ENCODE measurements around the gene DET1.
"Not testable (repeated sequence)": the region's sequence is repeated elsewhere in the genome, so short reads cannot be mapped to it uniquely, and the experiment has no call there.

Gene DET1

DNA sequence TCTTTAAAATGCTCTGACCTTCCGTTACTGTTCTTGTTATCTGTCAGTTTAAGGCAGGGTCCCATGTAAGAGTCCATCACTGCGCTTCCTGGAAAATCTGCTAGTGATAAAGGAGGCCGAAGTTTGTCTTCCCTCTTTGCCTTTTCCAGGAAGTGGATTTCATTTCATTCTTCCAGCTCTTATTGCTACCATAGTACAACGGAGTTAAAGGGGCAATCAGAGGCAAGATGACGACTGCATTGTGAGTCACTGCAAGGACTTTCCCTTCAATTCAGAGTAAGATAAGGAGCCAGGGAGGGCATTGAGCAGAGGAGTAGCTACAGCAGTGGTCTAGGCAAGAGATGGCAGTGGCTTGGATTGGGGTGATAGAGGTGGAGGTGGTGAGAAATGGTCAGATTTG is 17.2 kb upstream of the DET1 start:
- no peak overlapping the region for H3K4me3 ChIP-seq (ENCODE audit: low read depth, low read length)
- TF ChIP-seq, protein P1, sequence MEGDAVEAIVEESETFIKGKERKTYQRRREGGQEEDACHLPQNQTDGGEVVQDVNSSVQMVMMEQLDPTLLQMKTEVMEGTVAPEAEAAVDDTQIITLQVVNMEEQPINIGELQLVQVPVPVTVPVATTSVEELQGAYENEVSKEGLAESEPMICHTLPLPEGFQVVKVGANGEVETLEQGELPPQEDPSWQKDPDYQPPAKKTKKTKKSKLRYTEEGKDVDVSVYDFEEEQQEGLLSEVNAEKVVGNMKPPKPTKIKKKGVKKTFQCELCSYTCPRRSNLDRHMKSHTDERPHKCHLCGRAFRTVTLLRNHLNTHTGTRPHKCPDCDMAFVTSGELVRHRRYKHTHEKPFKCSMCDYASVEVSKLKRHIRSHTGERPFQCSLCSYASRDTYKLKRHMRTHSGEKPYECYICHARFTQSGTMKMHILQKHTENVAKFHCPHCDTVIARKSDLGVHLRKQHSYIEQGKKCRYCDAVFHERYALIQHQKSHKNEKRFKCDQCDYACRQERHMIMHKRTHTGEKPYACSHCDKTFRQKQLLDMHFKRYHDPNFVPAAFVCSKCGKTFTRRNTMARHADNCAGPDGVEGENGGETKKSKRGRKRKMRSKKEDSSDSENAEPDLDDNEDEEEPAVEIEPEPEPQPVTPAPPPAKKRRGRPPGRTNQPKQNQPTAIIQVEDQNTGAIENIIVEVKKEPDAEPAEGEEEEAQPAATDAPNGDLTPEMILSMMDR (IDR thresholded peaks at IDR 0.05; ENCODE audit: low read depth, low read length), result no peak
- DNase-seq (ENCODE audit: low read depth, low spot score), result no peak
- in situ Hi-C loops (cut with HindIII; ENCODE audit: low sequenced_read_pairs), result no loop called here

- H3K4me3 ChIP-seq (ENCODE audit: low read depth, low read length); in situ Hi-C loops (cut with HindIII; ENCODE audit: low sequenced_read_pairs); DNase-seq (ENCODE audit: low read depth, low spot score): not testable (repeated sequence)
These were observed 13.1 kb upstream of the DET1 start for GRCh38 chr15:88559565-88559964.

DNA sequence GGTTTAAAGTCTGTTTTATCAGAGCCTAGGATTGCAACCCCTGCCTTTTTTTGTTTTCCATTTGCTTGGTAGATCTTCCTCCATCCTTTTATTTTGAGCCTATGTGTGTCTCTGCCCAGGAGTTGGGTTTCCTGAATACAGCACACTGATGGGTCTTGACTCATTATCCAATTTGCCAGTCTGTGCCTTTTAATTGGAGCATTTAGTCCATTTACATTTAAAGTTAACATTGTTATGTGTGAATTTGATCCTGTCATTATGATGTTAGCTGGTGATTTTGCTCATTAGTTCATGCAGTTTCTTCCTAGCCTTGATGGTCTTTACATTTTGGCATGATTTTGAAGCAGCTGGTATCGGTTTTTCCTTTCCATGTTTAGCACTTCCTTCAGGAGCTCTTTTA is 11.5 kb upstream of the DET1 start:
- DNase-seq (ENCODE audit: low read depth, low spot score); H3K4me3 ChIP-seq (ENCODE audit: low read depth, low read length); in situ Hi-C loops (cut with HindIII; ENCODE audit: low sequenced_read_pairs): not testable (repeated sequence)

- H3K4me3 ChIP-seq (ENCODE audit: low read depth, low read length); DNase-seq (ENCODE audit: low read depth, low spot score); in situ Hi-C loops (cut with HindIII; ENCODE audit: low sequenced_read_pairs): not testable (repeated sequence)
These were observed 1.5 kb upstream of the DET1 start for GRCh38 chr15:88548009-88548408.

DNA sequence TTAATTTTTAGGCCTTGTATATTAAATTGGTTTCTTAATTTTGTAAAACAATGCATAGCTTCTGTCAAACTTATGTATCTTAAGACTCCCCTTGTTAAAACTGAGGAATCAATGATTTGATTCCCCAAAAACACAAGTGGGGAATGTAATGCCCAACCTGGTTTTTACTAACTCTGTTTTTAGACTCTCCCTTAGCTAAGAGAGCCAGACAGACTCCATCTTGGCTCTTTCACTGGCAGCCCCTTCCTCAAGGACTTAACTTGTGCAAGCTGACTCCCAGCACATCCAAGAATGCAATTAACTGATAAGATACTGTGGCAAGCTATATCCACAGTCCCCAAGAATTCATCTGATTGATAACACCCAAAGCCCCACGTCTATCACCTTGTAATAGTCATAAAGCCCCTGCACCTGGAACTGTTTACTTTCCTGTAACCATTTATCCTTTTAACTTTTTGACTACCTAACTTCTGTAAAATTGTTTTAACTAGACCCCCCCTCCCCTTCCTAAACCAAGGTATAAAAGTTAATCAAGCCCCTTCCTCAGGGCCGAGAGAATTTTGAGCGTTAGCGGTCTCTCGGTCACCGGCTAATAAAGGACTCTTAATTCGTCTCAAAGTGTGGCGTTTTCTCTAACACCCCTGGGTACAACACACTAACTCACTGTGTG is 768 bp downstream of the DET1 start:
- H3K4me3 ChIP-seq (ENCODE audit: low read depth, low read length), result peak overlapping the region; percentile 80
- in situ Hi-C loops (cut with HindIII; ENCODE audit: low sequenced_read_pairs); DNase-seq (ENCODE audit: low read depth, low spot score): not testable (repeated sequence)

- no peak overlapping the region for H3K4me3 ChIP-seq (ENCODE audit: low read depth, low read length)
- DNase-seq (ENCODE audit: low read depth, low spot score), result no peak
- TF ChIP-seq, protein P1 (IDR thresholded peaks at IDR 0.05; ENCODE audit: low read depth, low read length), result no peak
- in situ Hi-C loops (cut with HindIII; ENCODE audit: low sequenced_read_pairs), result no loop called here
These were observed 3.3 kb downstream of the DET1 start for GRCh38 chr15:88543065-88543776.

DNA sequence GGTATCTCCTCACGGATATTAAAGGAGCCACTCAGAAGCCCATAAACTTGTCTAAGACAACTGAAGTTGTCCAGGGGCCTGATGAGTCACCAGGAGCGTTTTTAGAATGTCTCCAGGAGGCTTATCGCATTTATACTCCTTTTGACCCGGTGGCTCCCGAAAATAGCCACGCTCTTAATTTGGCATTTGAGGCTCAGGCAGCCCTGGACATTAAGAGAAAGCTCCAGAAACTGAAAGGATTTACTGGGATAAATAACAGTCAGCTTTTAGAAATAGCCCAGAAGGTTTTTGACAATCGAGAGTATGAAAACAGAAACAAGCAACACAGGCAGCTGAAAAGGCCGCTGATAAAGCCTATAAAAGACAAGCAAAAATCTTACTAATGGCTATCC is 4.1 kb downstream of the DET1 start:
- H3K4me3 ChIP-seq (ENCODE audit: low read depth, low read length), result no peak overlapping the region
- TF ChIP-seq, protein P1 (IDR thresholded peaks at IDR 0.05; ENCODE audit: low read depth, low read length), result no peak
- in situ Hi-C loops (cut with HindIII; ENCODE audit: low sequenced_read_pairs), result no loop called here
- DNase-seq (ENCODE audit: low read depth, low spot score), result no peak

GRCh38 chr15:88541709-88542341 is 4.7 kb downstream of the DET1 start:
- DNase-seq (ENCODE audit: low read depth, low spot score), result no peak
- in situ Hi-C loops (cut with HindIII; ENCODE audit: low sequenced_read_pairs), result no loop called here
- no peak overlapping the region for H3K4me3 ChIP-seq (ENCODE audit: low read depth, low read length)
- TF ChIP-seq, protein P1 (IDR thresholded peaks at IDR 0.05; ENCODE audit: low read depth, low read length), result no peak

- DNase-seq (ENCODE audit: low read depth, low spot score); H3K4me3 ChIP-seq (ENCODE audit: low read depth, low read length); in situ Hi-C loops (cut with HindIII; ENCODE audit: low sequenced_read_pairs): not testable (repeated sequence)
These were observed 5.4 kb downstream of the DET1 start for GRCh38 chr15:88541111-88541510.

DNA sequence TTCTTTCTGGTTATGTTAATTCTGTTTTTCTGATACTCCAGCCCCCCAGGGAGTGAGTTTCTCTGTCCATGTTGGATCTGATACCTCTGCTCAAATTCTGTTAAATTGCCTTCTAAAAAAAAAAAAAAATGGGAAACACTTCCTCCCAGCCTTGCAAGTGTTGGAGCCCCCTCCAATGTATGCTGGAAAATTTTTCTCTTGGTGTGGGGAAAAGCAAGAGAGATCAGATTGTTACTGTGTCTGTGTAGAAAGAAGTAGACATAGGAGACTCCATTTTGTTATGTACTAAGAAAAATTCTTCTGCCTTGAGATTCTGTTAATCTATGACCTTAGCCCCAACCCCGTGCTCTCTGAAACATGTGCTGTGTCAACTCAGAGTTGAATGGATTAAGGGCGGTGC is 6.1 kb downstream of the DET1 start:
- DNase-seq (ENCODE audit: low read depth, low spot score); H3K4me3 ChIP-seq (ENCODE audit: low read depth, low read length); in situ Hi-C loops (cut with HindIII; ENCODE audit: low sequenced_read_pairs): not testable (repeated sequence)

Data from astrocyte of the spinal cord (primary cell).